Panc1 (cell line): Measurements from ENCODE around the gene SLC35F1. TPM values are rescaled to one million over a fixed set of nuclear protein-coding genes. Genes with fewer than 3 reads are reported as not detected.

Experiments used
- ATAC-seq: fragments of 200-7000 bp; cut with Tn5 transposase; 2 replicates; pipeline ENCODE4 v1.9.1; 2020; ENCODE audit warnings: mild to moderate bottlenecking, moderate library complexity
- BruUV-seq: library from RNA; stranded (reverse); fragments of 400-500 nt; replicated peaks from 2 replicates; lab custom pipeline; 2021; lab: Mats Ljungman, UMichigan
- CTCF ChIA-PET: fragments of 300-600 bp; sonication (Branson Sonifier 250); formaldehyde crosslinking; loops from one replicate; lab custom pipeline; 2022; ENCODE audit warnings: antibody characterized with exemption; lab: Charles Lee
- POLR2A ChIA-PET: fragments of 300-600 bp; sonication (Branson Sonifier 250); formaldehyde crosslinking; loops from one replicate; lab custom pipeline; 2022; ENCODE audit warnings: antibody characterized with exemption; lab: Charles Lee
- DNase-seq: peaks from one replicate; pipeline ENCODE4 v3.0.0-alpha.2; 2010; ENCODE audit warnings: low read depth, low spot score
- H3K27ac ChIP-seq: 2 replicates; pipeline ENCODE4 v1.5.1; 2011; ENCODE audit warnings: mild to moderate bottlenecking, low read length, inconsistent platforms
- H3K27me3 ChIP-seq: fragments of 200-500 bp; sonication (Bioruptor generic); 2 replicates; pipeline ENCODE4 v1.6.0; 2014; ENCODE audit warnings: low read length, inconsistent platforms; ENCODE audit not compliant: control insufficient read depth, insufficient read depth
- H3K36me3 ChIP-seq: fragments of 200-500 bp; sonication (Bioruptor generic); 2 replicates; pipeline ENCODE4 v1.5.1; 2014; ENCODE audit warnings: inconsistent platforms, mild to moderate bottlenecking, low read length, moderate library complexity; ENCODE audit not compliant: control insufficient read depth, insufficient read depth
- H3K4me1 ChIP-seq: 2 replicates; pipeline ENCODE4 v1.5.1; 2011; ENCODE audit warnings: inconsistent platforms, mild to moderate bottlenecking, low read length, moderate library complexity; ENCODE audit not compliant: control insufficient read depth, insufficient read depth
- H3K4me3 ChIP-seq, 2 experiments: 2 replicates each; pipeline ENCODE4 v1.5.1; 2011 to 2012; ENCODE audit warnings: low read depth in 2 of 2, low read length in 2 of 2, mild to moderate bottlenecking in 2 of 2, inconsistent platforms in 1 of 2, moderate library complexity in 1 of 2
- H3K9me3 ChIP-seq: fragments of 200-500 bp; sonication (Bioruptor generic); 2 replicates; pipeline ENCODE4 v1.5.1; 2014; ENCODE audit warnings: low read depth, mild to moderate bottlenecking, inconsistent platforms, low read length, moderate library complexity; ENCODE audit not compliant: control insufficient read depth, insufficient read depth
- POLR2AphosphoS5 ChIP-seq: IDR thresholded peaks from 2 replicates; pipeline ENCODE4 v1.6.1; 2012; ENCODE audit warnings: mild to moderate bottlenecking, low read depth, low read length, moderate library complexity
- SIN3A ChIP-seq: IDR thresholded peaks from 2 replicates; pipeline ENCODE4 v1.6.1; 2012; ENCODE audit warnings: low read depth, mild to moderate bottlenecking, low read length, moderate library complexity, borderline replicate concordance; ENCODE audit not compliant: insufficient read depth
- TCF7L2 ChIP-seq: IDR thresholded peaks from 2 replicates; pipeline ENCODE4 v1.6.1; 2011; ENCODE audit warnings: mild to moderate bottlenecking, low read depth, low read length, inconsistent platforms
- in situ Hi-C: cut with HindIII; loops from 2 replicates; pipeline ENCODE4 v1.10.0; 2016; ENCODE audit warnings: low sequenced_read_pairs, low pct_unique_long_range_greater_than_20kb
- intact Hi-C: fragments of 100-400 bp; cut with micrococcal nuclease; formaldehyde crosslinking; loops from one replicate; pipeline ENCODE4 v1.10.0; 2022; ENCODE audit not compliant: unreplicated experiment
- total RNA-seq: library from RNA; stranded (reverse); gene quantifications from one replicate; pipeline ENCODE4 v1.2.1, GENCODE V29; 2021; ENCODE audit not compliant: unreplicated experiment
- TF ChIP-seq, protein P1 (sequence below): fragments of 450-650 bp; IDR thresholded peaks from 2 replicates; pipeline ENCODE4 v1.5.1; 2017; ENCODE audit warnings: mild to moderate bottlenecking
- TF ChIP-seq, protein P2 (sequence below), 2 experiments: IDR thresholded peaks; 2 replicates each; pipeline ENCODE4 v1.6.1; 2011 to 2012; ENCODE audit warnings: low read depth in 2 of 2, control low read depth in 1 of 2, low read length in 1 of 2, mild to moderate bottlenecking in 1 of 2, moderate library complexity in 1 of 2; ENCODE audit not compliant: insufficient read depth in 1 of 2

The SLC35F1 gene
- total RNA-seq, 1 experiment from 2014 or later = not detected

DNA sequence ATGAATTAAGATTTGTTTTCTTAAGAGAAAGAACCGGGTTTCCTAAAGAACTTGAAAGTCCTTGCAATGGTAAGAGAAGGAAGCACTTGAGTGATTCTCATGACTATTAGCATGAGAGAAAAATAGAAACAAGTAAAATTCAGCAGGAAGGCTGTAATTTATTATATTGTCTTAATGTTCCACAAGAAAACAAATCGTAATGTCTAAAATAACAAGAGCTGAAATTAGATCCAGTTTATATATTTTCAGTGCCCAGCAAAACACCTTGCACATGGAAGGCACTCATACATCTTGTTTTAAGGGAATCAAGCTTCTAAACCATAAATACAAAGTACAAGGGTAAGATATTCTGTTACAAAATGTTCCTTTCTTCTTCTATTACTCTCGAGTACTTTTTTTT, 411.6 kb downstream of the SLC35F1 start:
- Histone ChIP-seq H3K27ac (no peak overlapping the region), H3K9me3 (no peaks in the 10 kb centered on the region), H3K4me1 (no peaks in the 10 kb centered on the region), H3K27me3 (no peaks in the 10 kb centered on the region), H3K36me3 (no peaks in the 10 kb centered on the region), H3K4me3 (no peak overlapping the region)
- CTCF ChIA-PET = no interaction called here
- intact Hi-C loops = no loop called here
- ATAC-seq = no peak
- POLR2A ChIA-PET = no interaction called here
- TF ChIP-seq, protein P1, sequence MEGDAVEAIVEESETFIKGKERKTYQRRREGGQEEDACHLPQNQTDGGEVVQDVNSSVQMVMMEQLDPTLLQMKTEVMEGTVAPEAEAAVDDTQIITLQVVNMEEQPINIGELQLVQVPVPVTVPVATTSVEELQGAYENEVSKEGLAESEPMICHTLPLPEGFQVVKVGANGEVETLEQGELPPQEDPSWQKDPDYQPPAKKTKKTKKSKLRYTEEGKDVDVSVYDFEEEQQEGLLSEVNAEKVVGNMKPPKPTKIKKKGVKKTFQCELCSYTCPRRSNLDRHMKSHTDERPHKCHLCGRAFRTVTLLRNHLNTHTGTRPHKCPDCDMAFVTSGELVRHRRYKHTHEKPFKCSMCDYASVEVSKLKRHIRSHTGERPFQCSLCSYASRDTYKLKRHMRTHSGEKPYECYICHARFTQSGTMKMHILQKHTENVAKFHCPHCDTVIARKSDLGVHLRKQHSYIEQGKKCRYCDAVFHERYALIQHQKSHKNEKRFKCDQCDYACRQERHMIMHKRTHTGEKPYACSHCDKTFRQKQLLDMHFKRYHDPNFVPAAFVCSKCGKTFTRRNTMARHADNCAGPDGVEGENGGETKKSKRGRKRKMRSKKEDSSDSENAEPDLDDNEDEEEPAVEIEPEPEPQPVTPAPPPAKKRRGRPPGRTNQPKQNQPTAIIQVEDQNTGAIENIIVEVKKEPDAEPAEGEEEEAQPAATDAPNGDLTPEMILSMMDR = no peak
- TF ChIP-seq, protein P2, sequence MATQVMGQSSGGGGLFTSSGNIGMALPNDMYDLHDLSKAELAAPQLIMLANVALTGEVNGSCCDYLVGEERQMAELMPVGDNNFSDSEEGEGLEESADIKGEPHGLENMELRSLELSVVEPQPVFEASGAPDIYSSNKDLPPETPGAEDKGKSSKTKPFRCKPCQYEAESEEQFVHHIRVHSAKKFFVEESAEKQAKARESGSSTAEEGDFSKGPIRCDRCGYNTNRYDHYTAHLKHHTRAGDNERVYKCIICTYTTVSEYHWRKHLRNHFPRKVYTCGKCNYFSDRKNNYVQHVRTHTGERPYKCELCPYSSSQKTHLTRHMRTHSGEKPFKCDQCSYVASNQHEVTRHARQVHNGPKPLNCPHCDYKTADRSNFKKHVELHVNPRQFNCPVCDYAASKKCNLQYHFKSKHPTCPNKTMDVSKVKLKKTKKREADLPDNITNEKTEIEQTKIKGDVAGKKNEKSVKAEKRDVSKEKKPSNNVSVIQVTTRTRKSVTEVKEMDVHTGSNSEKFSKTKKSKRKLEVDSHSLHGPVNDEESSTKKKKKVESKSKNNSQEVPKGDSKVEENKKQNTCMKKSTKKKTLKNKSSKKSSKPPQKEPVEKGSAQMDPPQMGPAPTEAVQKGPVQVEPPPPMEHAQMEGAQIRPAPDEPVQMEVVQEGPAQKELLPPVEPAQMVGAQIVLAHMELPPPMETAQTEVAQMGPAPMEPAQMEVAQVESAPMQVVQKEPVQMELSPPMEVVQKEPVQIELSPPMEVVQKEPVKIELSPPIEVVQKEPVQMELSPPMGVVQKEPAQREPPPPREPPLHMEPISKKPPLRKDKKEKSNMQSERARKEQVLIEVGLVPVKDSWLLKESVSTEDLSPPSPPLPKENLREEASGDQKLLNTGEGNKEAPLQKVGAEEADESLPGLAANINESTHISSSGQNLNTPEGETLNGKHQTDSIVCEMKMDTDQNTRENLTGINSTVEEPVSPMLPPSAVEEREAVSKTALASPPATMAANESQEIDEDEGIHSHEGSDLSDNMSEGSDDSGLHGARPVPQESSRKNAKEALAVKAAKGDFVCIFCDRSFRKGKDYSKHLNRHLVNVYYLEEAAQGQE (IDR thresholded peaks at IDR 0.05; ENCODE audit: insufficient read depth in 1 of 2, low read depth in 2 of 2, low read length in 1 of 2) = no peak
- TF ChIP-seq TCF7L2 (no peak), POLR2AphosphoS5 (no peak), SIN3A (no peak)
- in situ Hi-C loops = no loop called here
- no TSS peak for BruUV-seq
- DNase-seq = no peak

DNA sequence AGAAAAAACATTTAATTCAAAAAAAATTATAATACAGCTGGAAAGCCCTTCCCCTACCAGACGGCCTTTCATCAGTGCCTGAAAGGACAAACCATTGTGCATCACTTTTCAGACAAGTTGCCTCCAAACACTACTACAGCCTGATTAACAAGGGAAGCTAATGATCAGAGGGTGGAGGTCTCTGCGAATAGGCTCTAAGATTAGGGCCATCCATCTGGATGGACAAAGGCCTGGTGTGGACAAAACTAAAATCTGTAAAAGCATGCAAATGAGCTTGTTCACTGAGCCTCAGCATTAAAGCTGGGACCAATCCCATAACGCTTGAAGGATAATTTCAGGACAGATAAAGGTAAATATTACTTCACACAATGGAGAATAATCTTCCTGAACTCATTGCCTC, 412.4 kb downstream of the SLC35F1 start:
- Histone ChIP-seq H3K4me1 (no peaks in the 10 kb centered on the region), H3K27ac (no peak overlapping the region), H3K36me3 (no peaks in the 10 kb centered on the region), H3K27me3 (no peaks in the 10 kb centered on the region), H3K4me3 (no peak overlapping the region), H3K9me3 (no peaks in the 10 kb centered on the region)
- no TSS peak for BruUV-seq
- ATAC-seq = no peak
- DNase-seq = no peak
- in situ Hi-C loops (no loop called here), intact Hi-C loops (no loop called here)
- TF ChIP-seq, protein P1 = no peak
- TF ChIP-seq TCF7L2 (no peak), POLR2AphosphoS5 (no peak), SIN3A (no peak)
- TF ChIP-seq, protein P2 (IDR thresholded peaks at IDR 0.05; ENCODE audit: insufficient read depth in 1 of 2, low read depth in 2 of 2, low read length in 1 of 2) = no peak
- POLR2A ChIA-PET = no interaction called here
- CTCF ChIA-PET = no interaction called here
